H9 (cell line): Measurements from ENCODE around the gene WNT7B. TPM values are rescaled to one million over a fixed set of nuclear protein-coding genes. Genes with fewer than 3 reads are reported as not detected.

Experiments used
- DNase-seq: peaks from one replicate; pipeline ENCODE4 v3.0.0-alpha.2; 2017
- H2AFZ ChIP-seq: one replicate; pipeline ENCODE4 v1.6.1; 2013; ENCODE audit warnings: mild to moderate bottlenecking, low read length, control low read depth, moderate library complexity
- H2AK5ac ChIP-seq: 2 replicates; pipeline ENCODE4 v1.6.1; 2013; ENCODE audit warnings: low read length, control low read depth, mixed read lengths; ENCODE audit not compliant: insufficient read length
- H2BK120ac ChIP-seq: one replicate; pipeline ENCODE4 v1.6.1; 2013; ENCODE audit warnings: low read depth, mild to moderate bottlenecking, low read length, control low read depth, inconsistent platforms; ENCODE audit not compliant: poor library complexity, severe bottlenecking
- H2BK12ac ChIP-seq: 2 replicates; pipeline ENCODE4 v1.6.1; 2013; ENCODE audit warnings: low read length, control low read depth, mixed read lengths, low read depth; ENCODE audit not compliant: insufficient read length
- H2BK15ac ChIP-seq: 2 replicates; pipeline ENCODE4 v1.6.1; 2013; ENCODE audit warnings: low read depth, low read length, control low read depth
- H2BK20ac ChIP-seq: one replicate; pipeline ENCODE4 v1.6.1; 2013; ENCODE audit warnings: low read depth, mild to moderate bottlenecking, low read length, control low read depth, inconsistent platforms; ENCODE audit not compliant: poor library complexity, severe bottlenecking
- H2BK5ac ChIP-seq: 2 replicates; pipeline ENCODE4 v1.6.1; 2013; ENCODE audit warnings: low read length, control low read depth, mixed read lengths; ENCODE audit not compliant: insufficient read length
- H3K14ac ChIP-seq: 2 replicates; pipeline ENCODE4 v1.6.1; 2013; ENCODE audit warnings: low read length, control low read depth; ENCODE audit not compliant: insufficient read depth
- H3K18ac ChIP-seq: 2 replicates; pipeline ENCODE4 v1.6.1; 2013; ENCODE audit warnings: low read depth, mild to moderate bottlenecking, mixed read lengths, low read length, control low read depth; ENCODE audit not compliant: insufficient read length
- H3K23ac ChIP-seq: 2 replicates; pipeline ENCODE4 v1.6.1; 2013; ENCODE audit warnings: low read length, control low read depth, mixed read lengths, low read depth; ENCODE audit not compliant: insufficient read length
- H3K23me2 ChIP-seq: 2 replicates; pipeline ENCODE4 v1.6.1; 2013; ENCODE audit warnings: low read depth, mild to moderate bottlenecking, mixed read lengths, low read length, control low read depth; ENCODE audit not compliant: insufficient read length, poor library complexity, severe bottlenecking
- H3K27ac ChIP-seq: 2 replicates; pipeline ENCODE4 v1.5.1; 2013; ENCODE audit warnings: low read length, control low read depth, mixed read lengths, low read depth; ENCODE audit not compliant: insufficient read length
- H3K27me3 ChIP-seq: 2 replicates; pipeline ENCODE4 v1.6.1; 2013; ENCODE audit warnings: low read length, control low read depth, inconsistent platforms; ENCODE audit not compliant: insufficient read depth
- H3K4ac ChIP-seq: 2 replicates; pipeline ENCODE4 v1.6.1; 2013; ENCODE audit warnings: low read depth, mild to moderate bottlenecking, control low read depth, inconsistent platforms, low read length, moderate library complexity
- H3K4me1 ChIP-seq: 2 replicates; pipeline ENCODE4 v1.6.1; 2013; ENCODE audit warnings: low read length, control low read depth, inconsistent platforms; ENCODE audit not compliant: insufficient read depth
- H3K4me2 ChIP-seq: 2 replicates; pipeline ENCODE4 v1.6.1; 2013; ENCODE audit warnings: low read length, control low read depth, mixed read lengths; ENCODE audit not compliant: insufficient read length, insufficient read depth
- H3K56ac ChIP-seq: 2 replicates; pipeline ENCODE4 v1.6.1; 2013; ENCODE audit warnings: low read depth, mild to moderate bottlenecking, mixed read lengths, low read length, control low read depth; ENCODE audit not compliant: insufficient read length
- H3K79me1 ChIP-seq: 2 replicates; pipeline ENCODE4 v1.6.1; 2013; ENCODE audit warnings: low read depth, mild to moderate bottlenecking, moderate library complexity, low read length, control low read depth, inconsistent platforms; ENCODE audit not compliant: insufficient read depth, poor library complexity, severe bottlenecking
- H3K79me2 ChIP-seq: 2 replicates; pipeline ENCODE4 v1.6.1; 2013; ENCODE audit warnings: low read length, control low read depth, inconsistent platforms; ENCODE audit not compliant: insufficient read depth
- H3K9ac ChIP-seq: 2 replicates; pipeline ENCODE4 v1.6.1; 2013; ENCODE audit warnings: low read length, control low read depth, mixed read lengths; ENCODE audit not compliant: insufficient read length; ENCODE audit errors: extremely low read depth
- H3K9me3 ChIP-seq: one replicate; pipeline ENCODE4 v1.6.1; 2013; ENCODE audit warnings: low read depth, low read length, inconsistent platforms; ENCODE audit not compliant: control insufficient read depth
- H3T11ph ChIP-seq: one replicate; pipeline ENCODE4 v1.6.1; 2013; ENCODE audit warnings: mild to moderate bottlenecking, low read length, control low read depth, inconsistent platforms
- H4K20me1 ChIP-seq: one replicate; pipeline ENCODE4 v1.6.1; 2013; ENCODE audit not compliant: control insufficient read depth, insufficient read length, insufficient read depth
- H4K5ac ChIP-seq: 2 replicates; pipeline ENCODE4 v1.6.1; 2013; ENCODE audit warnings: low read depth, mild to moderate bottlenecking, mixed read lengths, low read length, control low read depth; ENCODE audit not compliant: insufficient read length
- H4K8ac ChIP-seq: replicated peaks from 2 replicates; pipeline ENCODE4 v1.6.1; 2013; ENCODE audit warnings: low read length, control low read depth, mixed read lengths, low read depth; ENCODE audit not compliant: insufficient read length
- H4K91ac ChIP-seq: 2 replicates; pipeline ENCODE4 v1.6.1; 2013; ENCODE audit warnings: low read depth, mild to moderate bottlenecking, moderate library complexity, mixed read lengths, low read length, control low read depth; ENCODE audit not compliant: insufficient read length
- H3K27ac Mint-ChIP-seq, 3 experiments: 2 replicates in 2 of 3; 3 replicates in 1 of 3; pipeline ENCODE4 v1.8.0; 2020 to 2021; ENCODE audit warnings: mixed read lengths in 3 of 3, mild to moderate bottlenecking in 1 of 3, moderate library complexity in 1 of 3
- H3K27me3 Mint-ChIP-seq: 2 replicates; pipeline ENCODE4 v1.8.0; 2021; ENCODE audit warnings: low read depth, mild to moderate bottlenecking, moderate library complexity, mixed read lengths
- H3K36me3 Mint-ChIP-seq, 3 experiments: 2 replicates in 2 of 3; 3 replicates in 1 of 3; pipeline ENCODE4 v1.8.0; 2020 to 2021; ENCODE audit warnings: low read depth in 3 of 3, mixed read lengths in 3 of 3; ENCODE audit not compliant: insufficient read depth in 1 of 3
- H3K4me1 Mint-ChIP-seq, 2 experiments: 2 replicates each; pipeline ENCODE4 v1.8.0; 2020; ENCODE audit warnings: mixed read lengths in 2 of 2
- H3K4me3 Mint-ChIP-seq, 2 experiments: 2 replicates in 1 of 2; 3 replicates in 1 of 2; pipeline ENCODE4 v1.8.0; 2020 to 2021; ENCODE audit warnings: mild to moderate bottlenecking in 2 of 2, mixed read lengths in 2 of 2, moderate library complexity in 1 of 2
- H3K9me3 Mint-ChIP-seq, 2 experiments: 2 replicates in 1 of 2; 3 replicates in 1 of 2; pipeline ENCODE4 v1.8.0; 2020; ENCODE audit warnings: mild to moderate bottlenecking in 2 of 2, mixed read lengths in 2 of 2, moderate library complexity in 1 of 2
- WGBS: extraction: QIAGEN DNeasy Blood & Tissue Kit; methylation state at CpG from one replicate; pipeline ENCODE4 v1.1.7; 2013; ENCODE audit warnings: missing lambda C conversion rate, low lambda C conversion rate, mixed read lengths; ENCODE audit not compliant: insufficient read length; ENCODE audit errors: extremely low coverage; 5-methylcytosine and 5-hydroxymethylcytosine counted together
- total RNA-seq: library from RNA; stranded (reverse); gene quantifications from 2 replicates; pipeline ENCODE4 v1.2.1, GENCODE V29; 2021
- TF ChIP-seq, protein P1 (sequence below): fragments of 200-600 bp; sonication (generic); conservative IDR thresholded peaks from 3 replicates; pipeline ENCODE4 v1.8.0; 2021; ENCODE audit warnings: antibody characterized with exemption, mild to moderate bottlenecking

Gene WNT7B
- total RNA-seq, 1 experiment from 2014 or later: 0.09 TPM

DNA sequence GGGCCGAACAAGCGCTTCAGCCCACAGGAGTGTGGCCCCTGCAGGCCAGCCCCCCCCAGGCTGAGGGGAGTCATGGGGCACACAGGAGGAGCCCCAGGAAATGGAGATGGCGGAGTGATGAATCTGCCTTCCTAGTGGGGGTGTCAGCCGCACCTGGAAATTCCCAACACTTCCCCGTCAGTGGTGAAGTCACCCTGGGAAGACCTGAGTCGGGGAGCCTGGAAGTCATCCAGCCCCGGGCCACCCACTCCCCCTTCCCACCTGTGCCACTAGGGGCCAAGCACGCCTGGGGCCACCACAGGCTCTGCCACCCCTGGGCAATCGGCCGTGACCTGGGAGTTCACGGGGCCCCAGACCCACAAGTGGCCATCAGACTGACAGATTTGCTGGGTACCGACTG is 12.6 kb downstream of the WNT7B start:
- no peak overlapping the region for H2BK5ac ChIP-seq
- H4K91ac ChIP-seq: no peak overlapping the region
- H3K4me2 ChIP-seq: no peak overlapping the region
- no peak overlapping the region for H2BK15ac ChIP-seq
- DNase-seq: no peak
- no peak overlapping the region for H2AFZ ChIP-seq
- H3K4me1 ChIP-seq: 0 out of 2 replicates have a peak, but pooled peaks cover 2% of the 10 kb centered on the region
- no peak overlapping the region for H4K5ac ChIP-seq
- no peak overlapping the region for H3K56ac ChIP-seq
- Mint-ChIP-seq H3K4me1 (peaks cover 26 to 54% of the 10 kb centered on the region in 2 experiments), H3K4me3 (no peak overlapping the region), H3K9me3 (no peaks in the 10 kb centered on the region; a peak in 2 of 5 replicates), H3K27me3 (peaks cover 36% of the 10 kb centered on the region), H3K36me3 (no peaks in the 10 kb centered on the region; a peak in 1 of 7 replicates), H3K27ac (no peak overlapping the region)
- H3K27ac ChIP-seq: no peak overlapping the region
- H3K27me3 ChIP-seq: peaks cover 2% of the 10 kb centered on the region; the same call in 1 of the 2 replicates
- H4K8ac ChIP-seq: no peak overlapping the region
- no peak overlapping the region; the same call in 1 of the 2 replicates for H3K14ac ChIP-seq
- no peaks in the 10 kb centered on the region for H4K20me1 ChIP-seq
- no peak overlapping the region for H2BK12ac ChIP-seq
- no peak overlapping the region for H2BK120ac ChIP-seq
- no peaks in the 10 kb centered on the region for H3K9me3 ChIP-seq
- H2AK5ac ChIP-seq: no peak overlapping the region
- H3K4ac ChIP-seq: no peak overlapping the region
- H3K79me1 ChIP-seq: no peaks in the 10 kb centered on the region
- TF ChIP-seq, protein P1, sequence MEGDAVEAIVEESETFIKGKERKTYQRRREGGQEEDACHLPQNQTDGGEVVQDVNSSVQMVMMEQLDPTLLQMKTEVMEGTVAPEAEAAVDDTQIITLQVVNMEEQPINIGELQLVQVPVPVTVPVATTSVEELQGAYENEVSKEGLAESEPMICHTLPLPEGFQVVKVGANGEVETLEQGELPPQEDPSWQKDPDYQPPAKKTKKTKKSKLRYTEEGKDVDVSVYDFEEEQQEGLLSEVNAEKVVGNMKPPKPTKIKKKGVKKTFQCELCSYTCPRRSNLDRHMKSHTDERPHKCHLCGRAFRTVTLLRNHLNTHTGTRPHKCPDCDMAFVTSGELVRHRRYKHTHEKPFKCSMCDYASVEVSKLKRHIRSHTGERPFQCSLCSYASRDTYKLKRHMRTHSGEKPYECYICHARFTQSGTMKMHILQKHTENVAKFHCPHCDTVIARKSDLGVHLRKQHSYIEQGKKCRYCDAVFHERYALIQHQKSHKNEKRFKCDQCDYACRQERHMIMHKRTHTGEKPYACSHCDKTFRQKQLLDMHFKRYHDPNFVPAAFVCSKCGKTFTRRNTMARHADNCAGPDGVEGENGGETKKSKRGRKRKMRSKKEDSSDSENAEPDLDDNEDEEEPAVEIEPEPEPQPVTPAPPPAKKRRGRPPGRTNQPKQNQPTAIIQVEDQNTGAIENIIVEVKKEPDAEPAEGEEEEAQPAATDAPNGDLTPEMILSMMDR: no peak
- no CpG with 5 or more reads among the region's 12 CpGs for WGBS
- H3K9ac ChIP-seq: no peak overlapping the region
- H2BK20ac ChIP-seq: no peak overlapping the region
- H3K79me2 ChIP-seq: no peaks in the 10 kb centered on the region
- H3K23ac ChIP-seq: no peak overlapping the region
- H3T11ph ChIP-seq: no peak overlapping the region
- H3K23me2 ChIP-seq: no peaks in the 10 kb centered on the region
- H3K18ac ChIP-seq: no peak overlapping the region
